HG03095 (cell line): ENCODE results near the gene SDK1.

Experiments used
- ATAC-seq: cut with Tn5 transposase; IDR thresholded peaks from one replicate; pipeline ENCODE4 v1.9.1; 2021; ENCODE audit warnings: moderate library complexity; ENCODE audit not compliant: unreplicated experiment

The SDK1 gene

GRCh38 chr7:3327655-3328054, 26.6 kb downstream of the SDK1 start:
- ATAC-seq = no peak

GRCh38 chr7:3332308-3332707, 31.3 kb downstream of the SDK1 start:
- ATAC-seq = no peak

GRCh38 chr7:3333861-3334260, 32.8 kb downstream of the SDK1 start:
- no peak for ATAC-seq

- no peak for ATAC-seq
These were observed 35.1 kb downstream of the SDK1 start for GRCh38 chr7:3336042-3336665.

DNA sequence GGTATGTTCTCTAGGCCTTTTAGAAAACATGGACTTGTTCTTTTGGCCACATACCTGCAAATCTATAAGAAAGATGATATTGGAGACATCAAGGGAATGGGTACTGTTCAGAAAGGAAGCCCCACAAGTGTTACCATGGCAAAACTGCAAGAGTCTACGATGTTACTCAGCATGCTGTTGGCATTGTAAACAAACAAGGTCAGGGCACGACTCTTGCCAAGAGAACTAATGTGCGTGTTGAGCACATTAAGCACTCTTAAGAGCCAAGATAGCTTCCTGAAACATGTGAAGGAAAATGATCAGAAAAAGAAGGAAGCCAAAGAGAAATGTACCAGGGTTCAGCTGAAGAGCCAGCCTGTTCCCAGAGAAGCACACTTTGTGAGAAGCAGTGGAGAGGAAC, 37.1 kb downstream of the SDK1 start:
- no peak for ATAC-seq

DNA sequence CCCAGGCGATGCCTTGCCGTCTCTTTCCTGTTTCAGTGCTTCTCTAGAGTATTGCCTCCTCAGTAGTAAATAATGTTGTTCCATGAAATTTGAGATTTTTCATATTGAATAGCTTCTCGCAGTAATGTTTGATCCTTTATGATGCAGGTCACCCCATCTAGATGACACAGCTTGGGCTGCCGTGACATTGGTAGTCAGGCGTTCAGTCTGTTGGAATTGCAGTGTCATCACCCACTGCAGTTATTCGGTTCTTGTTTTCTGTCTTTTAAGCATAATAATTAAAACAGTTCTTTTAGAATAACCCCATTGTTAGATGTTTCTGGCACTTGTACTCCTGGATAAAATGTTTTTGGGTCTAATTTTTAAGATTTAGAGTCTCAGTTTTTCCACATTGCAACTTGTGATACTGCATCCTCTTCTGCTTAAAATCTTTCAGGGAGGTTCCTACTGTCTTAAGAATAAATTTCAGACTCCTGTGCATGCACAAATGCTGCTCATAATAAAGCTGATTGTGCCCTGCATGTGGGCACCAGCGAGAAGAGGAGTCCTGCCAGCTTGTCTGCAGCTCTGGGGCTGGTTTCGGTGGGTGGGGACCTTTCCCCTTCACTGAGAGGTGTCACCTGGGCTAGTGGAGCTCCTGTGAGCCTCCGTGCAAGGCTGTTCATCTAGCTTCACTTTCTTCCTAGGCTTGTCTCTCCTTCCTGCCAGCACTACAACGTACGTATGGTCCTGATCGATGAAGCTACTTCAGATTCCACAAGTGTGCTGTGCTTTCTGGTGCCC, 44.8 kb downstream of the SDK1 start:
- ATAC-seq = no peak

DNA sequence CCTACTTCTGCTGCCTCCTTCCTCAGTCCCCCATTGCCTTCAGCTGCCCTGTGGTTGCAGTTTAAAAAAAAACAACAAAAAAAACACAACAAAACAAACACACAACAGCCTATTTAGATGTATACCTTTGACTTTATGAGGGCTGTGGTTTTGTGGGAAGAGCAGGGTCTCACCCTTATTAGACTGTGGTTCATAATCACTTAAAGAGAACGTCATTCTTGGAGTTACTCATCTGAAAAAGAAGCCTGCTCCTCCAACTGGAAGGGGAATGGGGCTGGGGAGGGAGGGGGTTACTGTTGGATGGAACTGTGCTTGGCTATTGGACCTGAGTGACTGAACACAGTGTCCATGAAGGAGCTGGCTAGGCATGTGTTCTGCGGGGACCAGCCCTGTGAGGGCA, 48.1 kb downstream of the SDK1 start:
- ATAC-seq = no peak

DNA sequence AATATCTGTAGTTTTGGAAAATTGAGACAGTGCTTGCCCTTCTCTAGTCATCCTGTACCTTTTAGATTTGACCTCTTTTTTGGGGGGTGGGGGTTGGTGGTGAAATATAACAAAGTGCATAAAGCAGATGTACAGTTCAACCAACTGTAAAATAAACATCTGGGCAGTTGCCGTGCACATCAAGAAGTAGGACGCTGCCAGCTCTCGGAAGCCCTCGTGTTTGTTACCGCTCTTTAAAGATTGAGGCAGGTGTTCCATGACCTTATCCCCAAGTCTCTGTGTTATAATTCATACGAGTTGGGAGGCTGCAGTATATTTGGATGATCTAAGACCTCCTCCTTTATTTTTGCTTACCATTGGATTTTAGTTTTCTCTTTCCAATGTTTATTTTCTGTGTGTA, 55.1 kb downstream of the SDK1 start:
- no peak for ATAC-seq

DNA sequence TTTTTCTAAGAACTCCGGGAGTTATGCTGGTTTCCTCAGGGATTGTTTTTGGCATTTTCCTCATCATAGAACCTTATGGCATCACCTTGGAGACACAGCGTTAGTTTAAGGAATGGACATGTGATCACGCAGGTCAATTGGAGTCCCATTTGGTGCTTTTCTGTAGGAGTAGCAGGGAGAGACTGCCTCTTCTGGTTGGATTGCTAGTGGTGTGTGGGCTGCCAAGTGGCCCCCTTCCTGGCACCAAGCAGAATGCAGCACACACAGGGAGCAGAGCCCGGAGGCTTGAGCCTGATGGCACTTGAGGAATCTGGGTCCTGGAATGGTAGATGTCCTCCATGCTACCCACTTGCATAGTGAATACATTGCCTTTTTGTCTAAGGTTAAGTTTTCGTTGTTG, 57.9 kb downstream of the SDK1 start:
- no peak for ATAC-seq

DNA sequence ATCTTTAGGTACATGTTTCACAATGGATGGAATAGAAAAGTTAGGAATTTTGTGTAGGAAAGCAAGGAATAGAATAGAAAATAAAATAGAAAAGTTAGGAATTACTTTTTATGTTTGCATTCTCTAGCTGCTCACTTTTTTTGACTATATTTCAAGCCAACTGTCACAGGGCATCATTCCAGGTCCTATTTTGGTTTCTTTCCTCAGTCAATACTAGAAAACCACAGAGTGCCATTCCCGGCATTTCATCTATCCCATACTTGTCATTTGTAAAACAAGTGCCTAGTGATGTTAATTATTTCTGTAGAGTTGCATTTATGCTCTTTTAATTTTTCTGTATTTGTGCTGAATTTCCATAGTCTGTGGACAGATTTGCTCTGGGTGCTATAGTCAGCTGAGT, 66.2 kb downstream of the SDK1 start:
- no peak for ATAC-seq

DNA sequence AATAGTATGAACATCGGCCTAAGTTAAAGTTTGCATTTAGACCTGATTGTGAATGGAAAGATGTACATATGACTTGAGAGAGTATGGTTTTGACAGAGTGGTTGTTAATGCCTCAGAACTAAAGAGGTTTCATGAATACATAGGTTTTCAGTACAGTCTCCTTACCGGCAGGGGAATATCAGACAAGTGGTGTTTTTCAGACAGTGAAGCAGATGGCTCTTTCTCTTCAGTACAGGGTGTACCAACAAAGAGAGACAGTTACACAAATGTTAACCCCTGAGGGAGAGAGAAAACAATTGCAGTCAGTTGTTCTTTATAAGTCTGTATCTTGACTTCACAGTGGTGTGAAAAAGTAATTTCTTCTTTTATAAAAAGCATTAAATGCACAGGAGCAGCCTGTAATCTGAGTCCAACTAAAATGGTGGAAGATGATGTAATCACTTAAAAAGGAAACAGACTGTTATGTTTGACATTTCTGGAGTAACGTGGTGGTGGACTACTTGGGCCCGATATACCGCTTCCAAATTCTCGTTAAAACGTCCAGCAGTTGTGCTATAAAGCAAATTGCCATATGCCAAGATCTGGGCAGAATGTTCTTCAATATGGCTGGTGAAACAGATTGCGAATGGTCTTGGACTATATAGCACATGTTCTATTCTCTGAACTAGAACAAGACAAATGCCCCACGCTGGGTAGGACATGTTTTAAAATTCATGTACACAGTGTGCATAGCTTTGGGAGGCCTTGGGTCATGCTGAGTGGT, 69.2 kb downstream of the SDK1 start:
- ATAC-seq = no peak

GRCh38 chr7:3370921-3371320, 69.9 kb downstream of the SDK1 start:
- ATAC-seq = no peak

GRCh38 chr7:3371601-3372000, 70.5 kb downstream of the SDK1 start:
- no peak for ATAC-seq

GRCh38 chr7:3374239-3374638, 73.2 kb downstream of the SDK1 start:
- ATAC-seq = no peak

- no peak for ATAC-seq
These were observed 77.5 kb downstream of the SDK1 start for GRCh38 chr7:3378390-3379150.

- no peak for ATAC-seq
These were observed 79.0 kb downstream of the SDK1 start for GRCh38 chr7:3380034-3380433.

DNA sequence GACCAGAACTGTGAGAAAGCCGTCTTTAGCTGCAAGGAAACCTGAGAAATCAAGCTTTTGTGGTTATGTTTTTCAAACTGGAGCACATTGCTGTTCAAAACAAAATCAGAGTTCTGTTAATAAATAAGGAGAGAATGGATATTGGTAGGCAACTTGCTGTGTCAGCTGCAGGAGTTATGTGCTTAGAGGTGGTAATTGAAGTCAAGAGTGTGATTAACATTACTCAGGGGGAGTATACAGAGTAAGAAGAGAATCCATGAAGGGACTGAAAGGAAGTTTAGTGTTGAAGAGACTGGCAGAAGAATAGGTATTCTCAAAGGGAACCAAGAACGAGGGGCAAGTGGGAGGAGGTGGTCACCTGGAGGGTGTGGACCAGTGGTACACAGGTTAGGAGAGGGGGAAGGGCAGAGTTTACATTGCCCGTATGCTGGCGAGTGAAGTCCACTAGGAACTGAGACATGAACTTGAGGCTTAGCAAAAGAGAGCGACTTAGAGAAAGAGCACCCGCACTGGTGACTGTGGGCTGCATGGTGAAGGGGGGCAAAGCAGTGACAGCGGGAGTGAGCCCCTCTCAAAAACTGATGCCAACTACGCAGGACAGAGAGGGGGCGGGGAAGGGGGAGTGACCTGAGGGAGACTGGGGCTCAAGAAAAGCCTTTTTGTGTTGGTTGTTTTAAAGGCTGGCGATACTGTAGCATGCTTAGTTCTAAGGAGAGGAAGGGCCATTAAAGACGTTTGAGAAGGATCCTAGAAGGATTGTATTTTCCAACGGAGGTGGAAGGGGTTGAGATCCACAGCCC, 80.0 kb downstream of the SDK1 start:
- no peak for ATAC-seq

DNA sequence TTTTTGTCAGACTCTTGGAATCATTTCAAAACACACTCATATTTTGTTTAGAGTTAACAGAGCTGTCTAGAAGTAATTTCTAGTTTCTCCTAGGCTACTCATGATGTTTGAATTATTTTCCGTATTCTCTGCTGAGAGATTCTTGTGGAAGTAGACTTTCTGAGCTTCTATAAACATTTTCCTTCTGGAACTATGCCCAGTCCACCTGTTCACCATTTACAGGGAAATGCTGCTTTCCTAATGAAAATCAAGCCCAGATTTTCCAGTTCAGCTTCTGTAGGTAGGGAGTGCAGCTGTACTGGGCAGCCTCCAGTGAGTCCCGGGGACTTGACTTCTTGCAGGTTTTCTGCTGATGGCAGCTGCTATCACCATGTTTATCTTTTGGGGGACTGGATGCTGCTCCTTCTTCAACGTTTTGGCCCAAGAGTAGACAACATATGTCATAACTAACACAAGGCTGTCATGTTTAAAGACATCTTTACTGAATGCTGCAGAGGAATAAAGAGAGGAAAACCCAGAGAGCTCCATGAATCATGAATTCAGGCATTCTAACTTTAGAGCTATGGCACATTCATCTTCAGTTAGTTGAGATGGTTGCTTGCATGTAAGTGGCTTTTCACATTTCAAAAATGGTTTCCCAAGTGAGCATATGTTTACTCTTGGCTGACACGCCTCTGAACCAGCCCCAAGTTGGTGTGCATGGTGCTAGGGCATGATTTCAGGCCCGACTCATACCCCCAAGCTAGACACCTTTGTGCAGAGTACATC, 85.6 kb downstream of the SDK1 start:
- no peak for ATAC-seq

DNA sequence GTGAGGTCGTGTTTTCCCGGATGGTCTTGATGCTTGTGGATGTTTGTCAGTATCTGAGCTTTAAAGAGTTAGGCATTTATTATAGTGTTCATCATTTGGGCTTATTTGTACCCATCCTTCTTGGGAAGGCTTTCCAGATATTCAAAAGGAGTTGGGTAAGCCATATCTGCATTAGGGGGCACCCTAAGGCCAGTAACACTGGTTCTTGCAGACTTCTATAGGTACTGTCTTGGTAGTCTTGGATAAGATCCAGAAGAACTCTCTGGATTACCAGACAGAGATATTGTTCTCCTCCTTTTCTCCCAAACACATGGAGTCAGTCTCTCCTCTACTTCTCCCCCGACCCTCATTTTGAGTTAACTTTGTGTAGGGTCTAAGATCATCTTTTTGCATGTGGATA, 92.8 kb downstream of the SDK1 start:
- ATAC-seq = no peak

GRCh38 chr7:3397324-3397723, 96.3 kb downstream of the SDK1 start:
- no peak for ATAC-seq
